ENCODE results near the gene PGAM5.

PGAM5 gene

DNA sequence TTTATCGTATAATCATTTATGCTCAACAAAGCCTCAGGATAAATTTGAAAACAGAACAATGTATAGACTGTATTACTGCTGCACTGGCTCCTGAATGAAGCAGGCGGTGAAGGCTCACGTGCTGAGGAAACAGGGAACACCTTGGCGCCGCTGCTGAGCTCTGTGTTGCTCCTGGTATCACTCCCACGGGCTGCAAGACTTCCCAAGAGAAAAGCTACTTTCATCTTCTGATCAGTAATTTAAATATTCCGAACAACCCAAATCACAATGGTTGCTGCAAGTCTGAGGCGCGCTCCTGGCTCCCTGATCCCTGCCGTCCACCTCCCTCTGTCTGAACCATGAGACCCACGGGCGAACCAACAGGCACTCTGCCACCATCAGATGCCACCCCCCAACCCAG lies 15.7 kb downstream of the PGAM5 start:
- Histone ChIP-seq H3K27me3 (ENCODE audit: control insufficient read depth in 1 of 2, insufficient read depth in 2 of 2, low read length in 2 of 2) (no peaks in the 10 kb centered on the region), H3K27ac (ENCODE audit: low read depth, low read length) (no peak overlapping the region), H3K36me3 (ENCODE audit: insufficient read depth, low read length) (peaks cover 78% of the 10 kb centered on the region), H3K4me3 (ENCODE audit: low read depth in 1 of 2, low read length in 2 of 2) (no peak overlapping the region), H3K9ac (ENCODE audit: low read length) (no peak overlapping the region), H3K9me3 (ENCODE audit: low read length) (no peaks in the 10 kb centered on the region), H3K4me1 (ENCODE audit: insufficient read depth, low read length) (no peaks in the 10 kb centered on the region)

DNA sequence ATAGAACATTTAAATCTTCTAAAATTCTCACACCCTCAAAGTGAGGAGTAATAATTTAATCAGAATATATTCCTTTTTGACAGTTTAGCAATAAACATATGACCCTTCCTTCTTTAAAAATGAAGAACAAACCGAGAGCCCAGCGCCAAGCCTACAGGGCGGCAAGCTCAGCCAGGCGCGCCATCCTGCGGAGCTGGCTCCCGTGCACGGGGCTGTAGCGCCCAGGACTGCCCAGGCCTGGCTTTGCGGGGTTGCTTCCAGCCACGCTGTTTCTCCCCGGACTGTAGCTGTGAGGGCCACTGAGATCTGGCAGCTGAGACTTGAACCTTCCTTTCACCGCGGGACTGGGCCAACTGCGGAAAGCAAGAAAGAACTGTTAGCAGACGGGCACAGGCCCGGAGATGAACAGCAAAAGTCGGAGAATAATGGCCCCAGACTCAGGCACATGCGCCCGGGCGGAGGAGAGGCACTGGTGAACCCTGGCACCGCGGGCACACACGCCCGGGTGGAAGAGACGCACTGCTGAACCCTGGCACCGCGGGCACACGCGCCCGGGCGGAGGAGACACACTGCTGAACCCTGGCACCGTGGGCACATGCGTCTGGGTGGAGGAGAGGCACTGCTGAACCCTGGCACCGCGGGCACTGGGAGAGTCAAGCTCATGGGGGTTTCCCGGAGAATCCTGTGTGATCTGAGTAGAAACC lies 16.6 kb downstream of the PGAM5 start:
- H3K4me1 ChIP-seq (ENCODE audit: insufficient read depth, low read length), result no peaks in the 10 kb centered on the region
- no peaks in the 10 kb centered on the region for H3K27me3 ChIP-seq (ENCODE audit: control insufficient read depth in 1 of 2, insufficient read depth in 2 of 2, low read length in 2 of 2)
- no peaks in the 10 kb centered on the region for H3K9me3 ChIP-seq (ENCODE audit: low read length)
- no peak overlapping the region for H3K4me3 ChIP-seq (ENCODE audit: low read depth in 1 of 2, low read length in 2 of 2)
- no peak overlapping the region for H3K9ac ChIP-seq (ENCODE audit: low read length)
- H3K27ac ChIP-seq (ENCODE audit: low read depth, low read length), result no peak overlapping the region
- peaks cover 87% of the 10 kb centered on the region for H3K36me3 ChIP-seq (ENCODE audit: insufficient read depth, low read length)

DNA sequence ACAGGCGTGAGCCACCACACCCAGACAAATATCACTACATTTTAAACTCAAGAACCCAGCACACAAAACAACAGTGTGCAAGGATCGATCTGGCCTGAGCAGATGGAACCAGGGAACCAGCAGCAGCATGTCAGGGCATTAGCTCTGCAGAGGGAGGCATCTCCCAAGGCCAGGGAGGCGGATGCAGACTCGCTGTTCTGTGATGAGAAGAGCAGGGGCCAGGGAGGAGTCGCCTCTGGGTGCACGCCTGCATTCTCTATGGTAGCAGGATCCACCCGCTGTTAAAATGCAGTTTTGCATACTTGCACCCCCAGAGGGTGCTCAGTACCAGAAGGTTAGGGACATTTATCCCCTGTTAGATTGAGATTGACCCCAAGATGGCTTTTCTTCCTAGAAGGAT lies 17.9 kb downstream of the PGAM5 start:
- no peak overlapping the region for H3K4me3 ChIP-seq (ENCODE audit: low read depth in 1 of 2, low read length in 2 of 2)
- no peaks in the 10 kb centered on the region for H3K27me3 ChIP-seq (ENCODE audit: control insufficient read depth in 1 of 2, insufficient read depth in 2 of 2, low read length in 2 of 2)
- no peaks in the 10 kb centered on the region for H3K9me3 ChIP-seq (ENCODE audit: low read length)
- H3K27ac ChIP-seq (ENCODE audit: low read depth, low read length), result no peak overlapping the region
- H3K4me1 ChIP-seq (ENCODE audit: insufficient read depth, low read length), result no peaks in the 10 kb centered on the region
- peaks cover 90% of the 10 kb centered on the region for H3K36me3 ChIP-seq (ENCODE audit: insufficient read depth, low read length)
- no peak overlapping the region for H3K9ac ChIP-seq (ENCODE audit: low read length)

DNA sequence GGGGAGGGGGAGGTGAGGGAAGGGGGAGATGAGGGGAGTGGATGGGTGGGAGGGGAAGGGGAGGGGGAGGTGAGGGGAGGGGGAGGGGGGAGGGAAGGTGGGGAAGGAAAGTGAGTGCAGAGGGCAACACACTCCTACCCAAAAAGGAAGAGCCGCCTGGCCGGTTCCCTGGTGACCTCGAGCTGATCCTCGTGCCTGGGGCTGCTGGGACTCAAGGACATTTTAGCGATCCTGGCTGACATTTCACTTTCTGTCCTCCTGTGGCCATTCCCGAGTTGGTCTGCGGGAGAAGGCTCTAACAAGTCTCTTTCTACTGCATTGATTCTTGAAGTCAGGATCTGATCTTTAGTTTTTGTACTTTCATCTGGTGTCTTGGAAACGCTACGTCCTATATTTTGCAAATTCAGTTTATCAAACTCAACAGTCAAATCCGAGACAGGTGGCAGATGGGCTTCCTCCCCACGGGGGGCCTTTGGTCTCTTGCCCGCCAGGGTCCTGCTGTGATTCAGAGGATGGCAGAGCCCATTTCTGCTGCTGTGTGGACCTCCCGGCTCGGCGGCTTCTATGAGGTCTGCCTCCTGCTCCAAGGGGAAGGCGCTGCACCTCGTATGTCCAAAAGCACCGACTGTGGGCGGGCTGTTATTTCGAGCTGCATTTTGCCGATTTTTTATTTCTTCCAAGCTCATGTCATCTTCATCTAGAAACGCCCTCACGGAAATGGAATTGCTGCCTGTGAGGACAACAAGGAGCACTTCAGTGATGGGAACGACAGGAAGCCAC lies 19.1 kb downstream of the PGAM5 start:
- no peak overlapping the region for H3K27ac ChIP-seq (ENCODE audit: low read depth, low read length)
- peaks cover 90% of the 10 kb centered on the region for H3K36me3 ChIP-seq (ENCODE audit: insufficient read depth, low read length)
- no peak overlapping the region for H3K9ac ChIP-seq (ENCODE audit: low read length)
- no peaks in the 10 kb centered on the region for H3K9me3 ChIP-seq (ENCODE audit: low read length)
- no peaks in the 10 kb centered on the region for H3K27me3 ChIP-seq (ENCODE audit: control insufficient read depth in 1 of 2, insufficient read depth in 2 of 2, low read length in 2 of 2)
- H3K4me3 ChIP-seq (ENCODE audit: low read depth in 1 of 2, low read length in 2 of 2), result no peak overlapping the region
- no peaks in the 10 kb centered on the region for H3K4me1 ChIP-seq (ENCODE audit: insufficient read depth, low read length)

DNA sequence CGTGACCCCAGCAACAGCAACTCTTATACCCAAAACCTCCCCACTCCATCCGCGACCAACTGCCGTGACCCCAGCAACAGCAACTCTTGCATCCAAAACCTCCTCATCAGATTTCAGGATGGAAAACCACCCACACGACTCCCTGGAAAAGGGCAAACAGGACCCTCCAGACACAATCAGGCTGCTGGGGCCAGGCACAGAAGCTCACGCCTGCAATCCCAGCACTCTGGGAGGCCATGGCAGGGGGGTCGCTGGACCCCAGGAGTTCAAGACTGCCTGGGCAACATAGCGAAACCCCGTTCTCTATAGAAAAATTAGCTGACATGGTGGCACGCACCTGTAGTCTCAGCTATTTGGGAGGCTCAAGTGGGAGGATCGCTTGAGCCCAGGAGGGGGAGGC lies 19.7 kb downstream of the PGAM5 start:
- Histone ChIP-seq H3K9me3 (ENCODE audit: low read length) (no peaks in the 10 kb centered on the region), H3K27me3 (ENCODE audit: control insufficient read depth in 1 of 2, insufficient read depth in 2 of 2, low read length in 2 of 2) (no peaks in the 10 kb centered on the region), H3K4me3 (ENCODE audit: low read depth in 1 of 2, low read length in 2 of 2) (no peak overlapping the region), H3K4me1 (ENCODE audit: insufficient read depth, low read length) (no peaks in the 10 kb centered on the region), H3K9ac (ENCODE audit: low read length) (no peak overlapping the region), H3K36me3 (ENCODE audit: insufficient read depth, low read length) (peaks cover 90% of the 10 kb centered on the region), H3K27ac (ENCODE audit: low read depth, low read length) (no peak overlapping the region)

DNA sequence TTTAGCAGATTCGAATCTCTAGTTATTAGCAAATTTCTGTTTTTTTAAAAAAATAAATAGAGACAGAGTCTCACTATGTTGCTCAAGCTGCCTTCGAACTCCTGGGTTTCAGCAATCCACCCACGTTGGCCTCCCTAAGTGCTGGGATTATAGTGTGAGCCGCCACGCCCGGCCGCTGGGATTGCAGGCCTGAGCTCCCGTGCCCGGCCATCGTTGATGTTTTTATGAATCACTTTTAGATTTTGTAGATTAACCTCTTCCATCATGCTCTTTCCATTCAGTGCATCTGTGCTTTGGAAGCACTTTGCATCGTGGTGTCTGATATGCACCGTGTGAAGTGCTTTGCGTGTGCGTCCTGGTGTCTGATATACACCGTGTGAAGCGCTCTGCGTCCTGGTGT lies 20.9 kb downstream of the PGAM5 start:
- H3K27me3 ChIP-seq (ENCODE audit: control insufficient read depth in 1 of 2, insufficient read depth in 2 of 2, low read length in 2 of 2), result no peaks in the 10 kb centered on the region
- no peak overlapping the region for H3K27ac ChIP-seq (ENCODE audit: low read depth, low read length)
- no peaks in the 10 kb centered on the region for H3K9me3 ChIP-seq (ENCODE audit: low read length)
- H3K9ac ChIP-seq (ENCODE audit: low read length), result no peak overlapping the region
- peaks cover 85% of the 10 kb centered on the region for H3K36me3 ChIP-seq (ENCODE audit: insufficient read depth, low read length)
- H3K4me1 ChIP-seq (ENCODE audit: insufficient read depth, low read length), result no peaks in the 10 kb centered on the region
- no peak overlapping the region for H3K4me3 ChIP-seq (ENCODE audit: low read depth in 1 of 2, low read length in 2 of 2)

GRCh38 chr12:132734206-132734605 lies 23.6 kb downstream of the PGAM5 start:
- Histone ChIP-seq H3K27ac (ENCODE audit: low read depth, low read length) (no peak overlapping the region), H3K4me3 (ENCODE audit: low read depth in 1 of 2, low read length in 2 of 2) (no peak overlapping the region), H3K27me3 (ENCODE audit: control insufficient read depth in 1 of 2, insufficient read depth in 2 of 2, low read length in 2 of 2) (no peaks in the 10 kb centered on the region), H3K36me3 (ENCODE audit: insufficient read depth, low read length) (peaks cover 81% of the 10 kb centered on the region), H3K9ac (ENCODE audit: low read length) (no peak overlapping the region), H3K4me1 (ENCODE audit: insufficient read depth, low read length) (no peaks in the 10 kb centered on the region), H3K9me3 (ENCODE audit: low read length) (no peaks in the 10 kb centered on the region)

DNA sequence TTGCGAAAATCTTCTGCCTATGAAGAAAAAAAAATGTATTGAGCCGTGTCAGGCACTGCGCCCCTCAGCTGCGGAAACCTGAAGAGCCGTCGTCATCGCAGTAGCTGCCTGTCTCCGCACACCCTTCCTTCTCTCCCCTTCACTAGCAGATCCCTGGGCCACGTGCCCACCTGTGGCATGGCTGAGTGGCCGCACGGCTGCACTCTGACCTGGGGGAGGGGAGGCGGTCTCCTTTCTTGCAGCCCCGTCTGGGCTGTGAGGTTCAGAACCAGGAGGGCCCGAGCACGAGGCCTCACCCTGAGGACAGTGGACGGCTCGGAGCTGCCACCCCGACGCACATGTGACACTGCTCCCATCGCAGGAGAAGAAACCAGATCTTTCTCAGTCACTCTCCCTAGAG lies 24.9 kb downstream of the PGAM5 start:
- Histone ChIP-seq H3K27me3 (ENCODE audit: control insufficient read depth in 1 of 2, insufficient read depth in 2 of 2, low read length in 2 of 2) (no peaks in the 10 kb centered on the region), H3K4me1 (ENCODE audit: insufficient read depth, low read length) (no peaks in the 10 kb centered on the region), H3K9me3 (ENCODE audit: low read length) (no peaks in the 10 kb centered on the region), H3K9ac (ENCODE audit: low read length) (no peak overlapping the region), H3K4me3 (ENCODE audit: low read depth in 1 of 2, low read length in 2 of 2) (no peak overlapping the region), H3K27ac (ENCODE audit: low read depth, low read length) (no peak overlapping the region), H3K36me3 (ENCODE audit: insufficient read depth, low read length) (peaks cover 84% of the 10 kb centered on the region)

GRCh38 chr12:132736378-132736777 lies 25.7 kb downstream of the PGAM5 start:
- Histone ChIP-seq H3K36me3 (ENCODE audit: insufficient read depth, low read length) (peaks cover 90% of the 10 kb centered on the region), H3K4me1 (ENCODE audit: insufficient read depth, low read length) (no peaks in the 10 kb centered on the region), H3K27ac (ENCODE audit: low read depth, low read length) (no peak overlapping the region), H3K9ac (ENCODE audit: low read length) (no peak overlapping the region), H3K4me3 (ENCODE audit: low read depth in 1 of 2, low read length in 2 of 2) (no peak overlapping the region), H3K9me3 (ENCODE audit: low read length) (no peaks in the 10 kb centered on the region), H3K27me3 (ENCODE audit: control insufficient read depth in 1 of 2, insufficient read depth in 2 of 2, low read length in 2 of 2) (no peaks in the 10 kb centered on the region)

GRCh38 chr12:132736913-132737312 lies 26.3 kb downstream of the PGAM5 start:
- Histone ChIP-seq H3K9ac (ENCODE audit: low read length) (no peak overlapping the region), H3K4me3 (ENCODE audit: low read depth in 1 of 2, low read length in 2 of 2) (no peak overlapping the region), H3K4me1 (ENCODE audit: insufficient read depth, low read length) (no peaks in the 10 kb centered on the region), H3K27me3 (ENCODE audit: control insufficient read depth in 1 of 2, insufficient read depth in 2 of 2, low read length in 2 of 2) (no peaks in the 10 kb centered on the region), H3K9me3 (ENCODE audit: low read length) (no peaks in the 10 kb centered on the region), H3K36me3 (ENCODE audit: insufficient read depth, low read length) (peaks cover 90% of the 10 kb centered on the region), H3K27ac (ENCODE audit: low read depth, low read length) (no peak overlapping the region)

GRCh38 chr12:132739600-132740312 lies 29.1 kb downstream of the PGAM5 start:
- H3K9me3 ChIP-seq (ENCODE audit: low read length), result no peaks in the 10 kb centered on the region
- H3K27me3 ChIP-seq (ENCODE audit: control insufficient read depth in 1 of 2, insufficient read depth in 2 of 2, low read length in 2 of 2), result no peaks in the 10 kb centered on the region
- no peak overlapping the region for H3K4me3 ChIP-seq (ENCODE audit: low read depth in 1 of 2, low read length in 2 of 2)
- H3K4me1 ChIP-seq (ENCODE audit: insufficient read depth, low read length), result no peaks in the 10 kb centered on the region
- peaks cover 87% of the 10 kb centered on the region for H3K36me3 ChIP-seq (ENCODE audit: insufficient read depth, low read length)
- no peak overlapping the region for H3K9ac ChIP-seq (ENCODE audit: low read length)
- H3K27ac ChIP-seq (ENCODE audit: low read depth, low read length), result no peak overlapping the region
